Chondrocyte (in vitro differentiated cells): ENCODE results near the gene MYH7. TPM values are rescaled to one million over a fixed set of nuclear protein-coding genes. Genes with fewer than 3 reads are reported as not detected.

Experiments used
- DNase-seq: peaks from one replicate; pipeline ENCODE4 v3.0.0; 2021; ENCODE audit warnings: mixed read lengths, low spot score
- H3K27ac Mint-ChIP-seq: one replicate; pipeline ENCODE4 v1.8.0; 2021; ENCODE audit warnings: mild to moderate bottlenecking, moderate library complexity, mixed read lengths; ENCODE audit not compliant: unreplicated experiment
- H3K27me3 Mint-ChIP-seq: 2 replicates; pipeline ENCODE4 v1.8.0; 2021; ENCODE audit warnings: low read depth, mixed read lengths
- H3K36me3 Mint-ChIP-seq: 2 replicates; pipeline ENCODE4 v1.8.0; 2021; ENCODE audit warnings: low read depth, mixed read lengths
- H3K4me1 Mint-ChIP-seq: 2 replicates; pipeline ENCODE4 v1.8.0; 2021; ENCODE audit warnings: low read depth, mild to moderate bottlenecking, mixed read lengths
- H3K4me3 Mint-ChIP-seq: one replicate; pipeline ENCODE4 v1.8.0; 2021; ENCODE audit warnings: mild to moderate bottlenecking, moderate library complexity, mixed read lengths; ENCODE audit not compliant: unreplicated experiment
- H3K9me3 Mint-ChIP-seq: 2 replicates; pipeline ENCODE4 v1.8.0; 2021; ENCODE audit warnings: low read depth, mixed read lengths
- total RNA-seq: library from RNA; stranded (reverse); gene quantifications from 3 replicates; pipeline ENCODE4 v1.2.1, GENCODE V29; 2021
- TF ChIP-seq, protein P1 (sequence below): fragments of 200-600 bp; sonication (generic); IDR thresholded peaks from 2 replicates; pipeline ENCODE4 v1.5.0; 2021; ENCODE audit warnings: antibody characterized with exemption, mild to moderate bottlenecking, moderate library complexity

MYH7 gene
- total RNA-seq, 1 donor from 2014 or later: not detected

DNA sequence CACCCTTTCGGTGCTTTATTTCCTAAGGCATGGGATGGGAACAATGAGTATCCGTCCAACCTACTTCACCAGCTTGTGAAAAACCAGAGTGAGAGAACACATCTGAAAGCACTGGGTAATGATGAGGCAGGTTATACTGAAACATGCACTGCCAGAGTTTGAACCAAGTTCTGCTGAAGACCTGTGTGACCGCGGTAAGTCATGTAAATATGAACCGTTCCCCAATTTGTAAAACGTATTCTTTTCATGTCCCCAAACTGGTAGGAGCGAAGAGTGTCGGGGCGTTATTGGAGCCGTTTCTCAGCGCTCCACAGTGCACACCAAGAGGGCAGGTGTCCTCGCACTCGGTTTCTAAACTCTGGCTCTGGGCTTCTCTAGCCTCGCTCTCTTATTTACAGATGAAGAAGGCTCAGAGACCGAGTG is 33.3 kb upstream of the MYH7 start:
- no peak overlapping the region for H3K4me3 Mint-ChIP-seq
- peaks cover 4% of the 10 kb centered on the region for H3K36me3 Mint-ChIP-seq
- TF ChIP-seq, protein P1, sequence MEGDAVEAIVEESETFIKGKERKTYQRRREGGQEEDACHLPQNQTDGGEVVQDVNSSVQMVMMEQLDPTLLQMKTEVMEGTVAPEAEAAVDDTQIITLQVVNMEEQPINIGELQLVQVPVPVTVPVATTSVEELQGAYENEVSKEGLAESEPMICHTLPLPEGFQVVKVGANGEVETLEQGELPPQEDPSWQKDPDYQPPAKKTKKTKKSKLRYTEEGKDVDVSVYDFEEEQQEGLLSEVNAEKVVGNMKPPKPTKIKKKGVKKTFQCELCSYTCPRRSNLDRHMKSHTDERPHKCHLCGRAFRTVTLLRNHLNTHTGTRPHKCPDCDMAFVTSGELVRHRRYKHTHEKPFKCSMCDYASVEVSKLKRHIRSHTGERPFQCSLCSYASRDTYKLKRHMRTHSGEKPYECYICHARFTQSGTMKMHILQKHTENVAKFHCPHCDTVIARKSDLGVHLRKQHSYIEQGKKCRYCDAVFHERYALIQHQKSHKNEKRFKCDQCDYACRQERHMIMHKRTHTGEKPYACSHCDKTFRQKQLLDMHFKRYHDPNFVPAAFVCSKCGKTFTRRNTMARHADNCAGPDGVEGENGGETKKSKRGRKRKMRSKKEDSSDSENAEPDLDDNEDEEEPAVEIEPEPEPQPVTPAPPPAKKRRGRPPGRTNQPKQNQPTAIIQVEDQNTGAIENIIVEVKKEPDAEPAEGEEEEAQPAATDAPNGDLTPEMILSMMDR: no peak
- no peaks in the 10 kb centered on the region for H3K4me1 Mint-ChIP-seq
- no peaks in the 10 kb centered on the region for H3K27me3 Mint-ChIP-seq
- DNase-seq: no peak
- H3K9me3 Mint-ChIP-seq: no peaks in the 10 kb centered on the region
- no peak overlapping the region for H3K27ac Mint-ChIP-seq

DNA sequence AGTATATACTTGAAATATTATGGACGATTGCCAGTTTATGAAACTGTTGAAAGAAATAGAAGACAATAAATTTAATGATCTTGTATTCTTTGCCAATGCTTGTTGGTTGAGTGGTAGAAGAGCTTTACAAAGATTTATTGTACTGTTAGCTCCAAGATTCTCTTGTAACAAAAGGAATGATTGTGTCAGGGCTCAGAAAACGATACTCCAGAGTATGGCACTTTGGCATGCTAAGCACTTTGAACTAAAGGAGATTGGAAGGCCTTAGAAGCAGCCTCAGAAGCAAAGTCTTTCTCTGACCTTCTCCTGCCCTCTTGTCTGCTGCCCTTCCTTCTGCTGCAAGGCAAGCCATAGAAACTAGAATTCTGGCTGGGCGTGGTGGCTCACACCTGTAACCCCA is 29.8 kb upstream of the MYH7 start:
- no peak overlapping the region for H3K4me3 Mint-ChIP-seq
- peaks cover 2% of the 10 kb centered on the region for H3K9me3 Mint-ChIP-seq
- H3K27me3 Mint-ChIP-seq: peaks cover 9% of the 10 kb centered on the region
- TF ChIP-seq, protein P1: no peak
- H3K36me3 Mint-ChIP-seq: no peaks in the 10 kb centered on the region
- no peaks in the 10 kb centered on the region for H3K4me1 Mint-ChIP-seq
- H3K27ac Mint-ChIP-seq: no peak overlapping the region
- DNase-seq: no peak

DNA sequence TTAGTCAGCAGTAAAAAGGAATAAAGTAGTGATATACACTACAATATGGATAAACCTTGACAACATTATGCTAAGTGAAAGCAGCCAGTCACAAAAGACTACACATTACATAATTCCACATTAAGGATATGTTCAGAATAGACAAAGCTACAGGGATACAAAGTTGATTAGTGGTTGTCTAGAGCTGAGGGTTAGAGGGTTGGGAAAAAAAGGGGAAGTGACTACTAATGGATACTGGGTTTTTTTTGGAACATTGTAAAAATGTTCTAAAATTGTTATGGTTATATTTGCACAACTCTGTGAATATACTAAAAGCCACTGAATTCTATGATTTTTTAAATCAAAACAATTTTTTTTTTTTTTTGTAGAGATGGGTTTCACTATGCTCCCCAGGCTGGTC is 29.2 kb upstream of the MYH7 start:
- Mint-ChIP-seq H3K36me3 (no peaks in the 10 kb centered on the region), H3K4me1 (no peaks in the 10 kb centered on the region)
- DNase-seq: no peak

DNA sequence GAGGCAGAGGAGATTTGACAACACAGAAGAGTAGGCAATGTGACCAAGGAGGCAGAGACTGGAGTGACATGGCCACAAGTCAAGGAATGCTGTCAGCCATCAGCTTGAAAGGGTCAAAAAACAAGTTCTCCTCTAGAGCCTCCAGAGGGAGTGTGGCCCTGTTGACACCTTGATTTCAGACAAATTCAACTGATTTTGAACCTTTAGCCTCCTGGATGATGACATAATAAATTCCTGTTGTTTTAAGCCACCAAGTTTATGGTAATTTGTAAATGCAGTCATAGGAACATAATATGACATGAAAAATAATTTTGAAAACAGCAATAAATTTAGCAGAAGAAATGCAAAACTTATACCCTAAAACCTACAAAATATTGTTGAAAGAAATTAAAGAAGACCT is 25.5 kb upstream of the MYH7 start:
- Mint-ChIP-seq H3K27me3 (peaks cover 23% of the 10 kb centered on the region), H3K4me1 (no peaks in the 10 kb centered on the region), H3K36me3 (no peaks in the 10 kb centered on the region), H3K4me3 (no peak overlapping the region), H3K27ac (no peak overlapping the region), H3K9me3 (peaks cover 2% of the 10 kb centered on the region)
- TF ChIP-seq, protein P1: no peak
- no peak for DNase-seq

More for the DNA sequence above, 29.2 kb upstream of the MYH7 start:
- TF ChIP-seq, protein P1: no peak
- peaks cover 2% of the 10 kb centered on the region for H3K9me3 Mint-ChIP-seq
- H3K27ac Mint-ChIP-seq: no peak overlapping the region
- H3K4me3 Mint-ChIP-seq: no peak overlapping the region
- peaks cover 11% of the 10 kb centered on the region for H3K27me3 Mint-ChIP-seq

DNA sequence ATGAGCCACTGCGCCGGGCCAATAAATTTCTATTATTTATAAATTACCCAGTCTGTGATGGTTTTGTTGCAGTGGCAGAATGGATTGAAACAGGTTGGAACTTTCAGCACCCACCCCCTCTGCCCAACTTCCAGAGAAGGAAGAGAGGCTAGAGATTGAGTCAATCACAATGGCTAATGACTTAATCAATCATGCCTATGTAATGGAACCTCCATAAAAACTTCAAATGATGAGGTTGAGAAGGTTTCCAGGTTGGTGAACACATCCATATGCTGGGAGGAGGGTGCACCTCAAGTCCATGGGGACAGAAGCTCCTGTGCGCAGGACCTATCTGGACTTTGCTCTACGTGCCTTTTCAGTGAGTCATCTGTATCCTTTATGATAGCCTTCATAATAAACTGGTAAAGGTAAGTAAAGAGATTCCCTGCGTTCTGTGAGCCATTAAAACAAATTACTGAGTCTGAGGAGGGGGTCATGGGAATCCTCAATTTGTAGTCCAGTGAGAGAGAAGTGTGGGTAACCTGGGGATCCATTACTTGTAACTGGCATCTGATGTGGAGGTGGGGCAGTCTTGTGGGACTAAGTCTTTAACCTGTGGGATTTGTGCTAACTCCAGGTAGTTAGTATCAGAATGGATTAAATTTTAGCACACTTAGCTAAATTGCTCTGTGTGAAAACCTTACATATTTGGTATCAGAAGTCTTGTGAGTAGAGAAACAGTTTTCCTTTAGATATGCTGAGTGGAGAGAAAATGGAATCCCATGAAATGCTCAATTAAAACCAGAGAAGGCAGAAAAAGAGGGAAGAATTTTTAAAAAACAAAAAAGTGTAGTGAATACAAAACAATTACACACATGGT is 22.4 kb upstream of the MYH7 start:
- H3K9me3 Mint-ChIP-seq: peaks cover 2% of the 10 kb centered on the region
- no peaks in the 10 kb centered on the region for H3K36me3 Mint-ChIP-seq
- no peak for DNase-seq
- H3K27me3 Mint-ChIP-seq: peaks cover 40% of the 10 kb centered on the region
- no peak overlapping the region for H3K4me3 Mint-ChIP-seq
- no peak overlapping the region for H3K27ac Mint-ChIP-seq
- TF ChIP-seq, protein P1: no peak
- no peaks in the 10 kb centered on the region for H3K4me1 Mint-ChIP-seq
